Gastroesophageal sphincter (tissue), 3 donors: ENCODE data around the gene DUOX1.

Experiments used
- CTCF ChIP-seq, 4 experiments: fragments of 200-600 bp in 2 of 4; fragments of 450-650 bp in 2 of 4; sonication (generic) in 1 of 4; IDR thresholded peaks; one replicate each; pipeline ENCODE4 v1.5.1; 2017 to 2019; ENCODE audit warnings: antibody characterized with exemption in 4 of 4, mild to moderate bottlenecking in 2 of 4, moderate library complexity in 2 of 4
- EP300 ChIP-seq: sonication (generic); formaldehyde crosslinking; IDR thresholded peaks from one replicate; pipeline ENCODE4 v1.6.1; 2017; ENCODE audit warnings: antibody characterized with exemption, mild to moderate bottlenecking
- POLR2A ChIP-seq, 2 donors: fragments of 450-650 bp; IDR thresholded peaks; one replicate each; pipeline ENCODE4 v1.6.1; 2017; ENCODE audit warnings: antibody characterized with exemption in 2 of 2, mild to moderate bottlenecking in 2 of 2, moderate library complexity in 1 of 2
- POLR2AphosphoS5 ChIP-seq: sonication (generic); formaldehyde crosslinking; IDR thresholded peaks from one replicate; pipeline ENCODE4 v1.6.1; 2017; ENCODE audit warnings: antibody characterized with exemption

GRCh38 chr15:45144775-45145174 lies 15.0 kb downstream of the DUOX1 start:
- TF ChIP-seq POLR2A (IDR thresholded peaks at IDR 0.05) (no peak), CTCF (IDR thresholded peaks at IDR 0.05) (no peak), POLR2AphosphoS5 (no peak), EP300 (no peak)
